CD1c-positive myeloid dendritic cell (primary cell): ENCODE measurements around the gene TRHDE.

Source experiments
- DNase-seq: peaks from one replicate; pipeline ENCODE4 v3.0.0-alpha.2; 2016; ENCODE audit errors: extremely low spot score

Gene TRHDE

DNA sequence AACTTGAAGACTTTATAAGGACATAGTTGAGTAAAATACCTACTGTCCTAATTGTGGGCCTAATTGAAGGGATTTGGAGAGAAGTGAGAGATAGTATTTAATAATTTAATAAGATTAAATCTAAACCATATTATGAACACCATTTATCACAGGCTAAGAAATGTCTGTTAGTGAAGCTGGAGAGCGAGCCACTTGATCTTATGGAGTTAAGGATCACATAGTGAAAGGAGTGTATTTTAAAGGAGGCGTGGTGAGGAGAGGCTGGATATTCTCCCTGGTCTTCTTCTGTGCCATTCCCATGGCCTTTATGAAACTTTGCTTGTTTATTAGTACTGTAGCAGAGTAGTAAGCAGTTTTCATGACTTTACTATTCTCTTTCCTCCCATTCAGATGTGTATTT, 172.4 kb downstream of the TRHDE start:
- DNase-seq: no peak

DNA sequence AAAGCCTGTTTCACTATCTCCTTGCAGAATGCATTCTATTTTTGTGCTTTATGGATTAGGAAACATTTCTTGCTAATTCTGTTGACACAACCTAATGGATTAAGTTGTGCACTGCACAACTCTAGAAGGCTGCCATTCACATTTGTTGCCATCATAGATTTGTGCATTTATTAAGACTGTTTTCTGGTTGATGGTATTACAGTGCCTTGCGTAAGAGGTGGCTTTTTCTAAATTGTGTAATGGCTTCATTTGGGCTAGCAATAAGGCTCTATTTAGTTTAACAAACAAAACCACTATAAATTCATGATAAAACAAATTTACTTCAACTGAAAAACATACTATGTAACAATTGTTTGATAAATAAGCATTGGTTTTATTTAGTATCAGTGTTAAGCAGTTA, 175.9 kb downstream of the TRHDE start:
- DNase-seq: no peak

DNA sequence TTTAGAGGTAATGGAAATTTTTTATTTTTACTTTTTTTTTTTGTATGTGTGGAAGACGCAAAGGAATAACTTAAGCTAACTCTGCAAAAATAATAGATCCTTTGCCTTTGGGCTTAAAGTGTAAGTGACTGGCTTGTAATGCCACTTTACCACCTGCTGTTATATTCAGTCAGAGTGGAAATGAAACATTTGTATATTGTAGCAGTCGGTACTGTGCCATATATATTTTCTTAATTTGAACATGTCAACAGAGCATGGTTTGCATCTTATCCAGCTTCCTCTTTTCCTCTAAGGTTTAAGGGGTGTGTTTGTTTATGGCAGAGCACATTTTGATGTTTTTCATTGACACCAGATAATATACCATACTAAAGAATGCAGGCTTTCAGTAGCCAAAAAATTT, 176.6 kb downstream of the TRHDE start:
- no peak for DNase-seq

DNA sequence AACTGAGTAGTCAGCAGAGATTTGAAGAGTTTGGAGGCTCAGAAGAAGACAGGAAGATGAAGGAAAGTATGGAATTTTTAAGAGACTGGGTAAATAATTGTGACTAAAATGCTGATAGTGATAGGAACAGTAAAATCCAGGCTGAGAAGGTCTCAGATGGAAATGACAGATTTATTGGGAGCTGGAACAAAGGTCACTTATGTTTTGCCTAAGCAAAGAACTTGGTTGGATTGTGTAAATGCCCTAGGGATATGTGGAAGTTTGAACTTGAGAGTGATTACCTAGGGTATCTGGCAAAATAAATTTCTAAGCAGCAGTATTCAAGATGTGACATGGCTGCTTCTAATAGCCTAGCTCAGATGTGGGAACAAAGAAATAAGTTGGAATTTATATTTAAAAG, 180.9 kb downstream of the TRHDE start:
- no peak for DNase-seq

DNA sequence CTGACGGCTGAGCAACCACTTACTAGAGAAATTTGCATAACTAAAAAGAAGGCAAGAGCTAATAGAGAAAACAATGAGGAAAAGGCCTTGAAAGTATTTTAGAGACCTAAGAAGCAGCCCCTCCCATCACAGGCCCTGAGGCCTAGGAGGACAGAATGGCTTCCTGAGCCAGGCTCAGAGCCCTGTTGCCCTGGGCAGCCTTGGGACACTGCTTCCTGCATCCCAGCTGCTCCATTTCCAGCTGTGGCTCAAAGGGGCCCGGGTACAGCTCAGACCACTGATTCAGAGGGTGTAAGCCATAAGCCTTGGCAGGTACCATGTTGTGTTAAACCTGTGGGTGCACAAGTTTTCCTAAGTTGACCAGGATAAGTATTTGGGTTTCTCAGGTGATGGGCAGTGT, 181.4 kb downstream of the TRHDE start:
- DNase-seq: no peak

DNA sequence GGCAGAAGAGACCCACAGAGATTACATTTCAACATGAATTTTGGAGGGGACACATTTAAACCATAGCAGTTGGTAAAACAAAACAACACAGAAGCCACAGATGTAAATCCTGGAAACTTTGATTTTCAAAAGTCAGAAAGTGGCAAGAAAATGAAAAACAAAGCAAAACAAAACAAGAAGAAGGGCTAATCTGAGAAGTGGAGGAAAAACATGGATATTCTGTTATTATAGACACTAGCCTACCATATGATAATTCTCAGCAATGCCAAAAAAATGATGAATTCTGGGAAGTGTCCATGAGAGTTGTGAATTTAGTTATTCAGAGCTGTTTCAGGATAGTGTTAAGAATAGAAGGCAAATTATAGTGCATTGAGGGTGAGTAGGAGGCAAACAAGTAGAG, 192.3 kb downstream of the TRHDE start:
- no peak for DNase-seq

DNA sequence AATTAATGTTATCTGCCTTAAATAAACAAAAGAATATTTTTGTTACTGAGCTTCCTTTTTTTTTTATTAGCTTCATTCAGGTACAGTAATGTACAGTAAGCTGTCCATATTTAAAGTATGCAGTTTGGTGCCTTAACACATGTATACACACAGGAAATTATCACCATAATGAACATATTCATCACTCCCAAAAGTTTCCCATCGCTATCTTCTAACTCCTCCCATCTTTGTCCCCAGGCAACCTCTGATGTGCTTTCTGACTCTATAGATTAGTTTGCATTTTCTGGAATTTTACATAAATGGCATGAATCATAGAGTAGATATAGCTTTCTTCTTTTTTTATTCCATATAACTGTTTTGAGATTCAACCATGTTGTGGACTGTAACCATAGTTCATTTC, 193.0 kb downstream of the TRHDE start:
- DNase-seq: no peak

DNA sequence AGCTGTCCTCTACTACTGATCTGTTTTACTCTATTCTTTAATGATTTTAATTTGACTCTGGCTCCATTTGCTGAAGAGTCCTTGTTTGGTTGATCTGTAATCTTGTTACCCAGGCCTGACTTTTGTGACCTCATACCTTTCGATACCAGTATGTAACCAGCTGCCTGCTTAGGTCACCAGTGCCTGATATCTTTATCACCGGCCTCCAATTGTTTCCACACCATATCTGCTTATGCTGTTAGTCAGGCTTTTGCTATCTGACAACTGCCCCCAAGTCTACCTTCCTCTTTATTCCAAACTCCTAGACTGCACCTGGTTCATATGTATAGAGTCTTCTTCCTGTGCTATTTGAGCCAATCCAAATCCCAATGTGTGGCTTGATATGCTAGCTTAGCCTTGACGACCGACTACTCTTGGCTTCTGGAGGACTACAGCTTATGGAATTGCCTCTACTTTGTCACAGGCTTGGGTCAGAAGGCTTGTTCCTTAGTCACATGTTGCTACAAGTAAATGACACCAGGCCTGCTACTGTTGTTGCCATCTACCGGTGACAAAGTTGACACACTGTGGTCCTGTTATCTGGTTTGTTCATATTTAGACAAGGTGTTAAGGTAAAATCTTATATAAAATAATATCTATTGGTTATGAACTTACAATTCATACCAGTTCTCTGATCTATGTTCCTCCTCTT, 193.9 kb downstream of the TRHDE start:
- DNase-seq: no peak

DNA sequence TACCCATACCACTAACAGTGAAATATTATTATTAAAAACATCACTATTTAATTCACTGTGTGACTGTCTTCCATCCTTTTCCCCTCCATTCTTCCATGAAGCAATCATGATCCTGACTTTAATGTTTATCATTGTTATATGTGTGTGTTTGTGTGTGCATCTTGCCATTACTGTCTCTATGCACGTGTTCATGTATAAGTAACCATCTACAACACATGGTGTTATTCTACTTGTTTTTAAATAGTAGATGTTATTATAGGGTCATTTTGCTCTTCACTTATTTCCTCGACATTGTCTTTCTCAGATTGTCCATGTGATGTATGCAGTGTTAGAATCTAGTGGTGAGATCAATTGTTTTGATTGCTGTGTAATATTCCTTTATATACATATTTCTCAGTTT, 195.8 kb downstream of the TRHDE start:
- no peak for DNase-seq

DNA sequence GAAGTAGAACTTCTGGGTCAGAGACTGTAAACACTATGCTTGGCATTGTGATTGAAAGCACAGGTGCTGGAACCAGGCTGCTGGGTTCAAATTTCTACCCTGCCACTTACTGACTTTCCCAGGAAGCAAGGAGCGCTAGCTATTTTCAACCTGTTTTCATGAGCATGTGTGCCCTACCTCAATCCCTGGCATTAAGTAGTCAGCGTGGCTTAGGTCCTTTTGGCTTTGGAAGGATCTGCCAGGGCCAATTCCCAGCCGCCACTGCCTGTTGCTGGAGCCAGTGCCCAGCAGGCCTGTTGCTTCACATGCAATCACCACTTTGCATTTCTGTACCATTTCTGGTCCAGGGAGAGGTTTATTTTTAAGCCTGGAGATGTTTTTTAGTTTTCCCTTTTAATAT, 196.3 kb downstream of the TRHDE start:
- no peak for DNase-seq

DNA sequence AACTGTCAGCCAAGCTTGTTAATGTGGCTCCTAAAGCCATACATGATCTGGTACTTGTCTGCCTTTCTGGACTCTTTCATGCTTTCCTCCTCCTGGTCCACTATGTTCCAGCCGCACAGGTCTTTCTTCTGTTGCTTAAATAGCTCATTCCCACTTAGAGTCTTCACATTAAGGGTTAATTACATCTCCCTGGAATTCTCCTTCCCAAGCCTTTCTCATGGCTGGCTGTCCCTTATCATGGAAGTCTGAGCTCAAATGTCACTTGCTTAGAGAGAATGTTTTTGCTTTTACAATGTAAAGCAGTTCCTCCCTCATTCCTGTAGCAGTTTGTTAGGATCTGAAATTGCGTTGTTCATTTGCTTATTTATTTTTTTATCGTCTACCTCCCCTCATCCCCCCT, 199.6 kb downstream of the TRHDE start:
- no peak for DNase-seq

DNA sequence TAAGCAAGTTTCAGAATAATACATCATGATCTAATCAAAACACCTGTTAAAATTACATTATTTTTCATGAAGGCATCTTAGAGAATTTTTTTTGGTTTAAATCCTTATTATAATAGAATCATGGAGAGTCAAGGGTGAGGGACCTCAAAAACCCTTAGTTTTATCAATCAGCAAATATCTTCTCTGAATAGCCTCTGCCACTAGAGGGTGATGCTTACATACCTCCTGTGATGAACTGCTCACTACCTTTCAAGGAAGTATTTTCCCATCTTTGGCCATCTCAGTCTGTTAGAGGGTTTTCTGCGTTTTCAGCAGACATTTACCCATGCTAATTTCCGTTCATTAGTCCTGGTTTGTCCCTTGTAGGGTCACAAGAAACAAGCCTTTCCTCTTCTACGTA, 200.2 kb downstream of the TRHDE start:
- DNase-seq: no peak

DNA sequence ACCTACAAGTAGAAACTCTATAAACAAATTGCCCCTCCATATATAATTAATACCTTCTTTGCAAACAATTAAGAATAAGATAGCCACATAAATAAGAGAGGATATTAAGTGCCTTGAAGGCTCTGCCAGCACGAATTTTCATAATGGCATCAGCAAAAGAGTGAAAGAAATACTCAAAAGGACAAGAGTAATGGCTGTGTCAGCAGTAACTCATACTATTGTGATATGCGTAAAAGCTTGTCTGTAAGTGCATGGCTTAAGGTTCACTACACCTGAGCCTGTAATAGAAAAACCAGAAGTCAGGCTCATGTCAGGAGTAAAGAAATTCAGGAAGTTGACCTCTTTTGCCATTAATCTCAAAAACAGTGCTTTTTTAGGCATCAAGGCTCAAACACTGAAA, 204.1 kb downstream of the TRHDE start:
- no peak for DNase-seq

DNA sequence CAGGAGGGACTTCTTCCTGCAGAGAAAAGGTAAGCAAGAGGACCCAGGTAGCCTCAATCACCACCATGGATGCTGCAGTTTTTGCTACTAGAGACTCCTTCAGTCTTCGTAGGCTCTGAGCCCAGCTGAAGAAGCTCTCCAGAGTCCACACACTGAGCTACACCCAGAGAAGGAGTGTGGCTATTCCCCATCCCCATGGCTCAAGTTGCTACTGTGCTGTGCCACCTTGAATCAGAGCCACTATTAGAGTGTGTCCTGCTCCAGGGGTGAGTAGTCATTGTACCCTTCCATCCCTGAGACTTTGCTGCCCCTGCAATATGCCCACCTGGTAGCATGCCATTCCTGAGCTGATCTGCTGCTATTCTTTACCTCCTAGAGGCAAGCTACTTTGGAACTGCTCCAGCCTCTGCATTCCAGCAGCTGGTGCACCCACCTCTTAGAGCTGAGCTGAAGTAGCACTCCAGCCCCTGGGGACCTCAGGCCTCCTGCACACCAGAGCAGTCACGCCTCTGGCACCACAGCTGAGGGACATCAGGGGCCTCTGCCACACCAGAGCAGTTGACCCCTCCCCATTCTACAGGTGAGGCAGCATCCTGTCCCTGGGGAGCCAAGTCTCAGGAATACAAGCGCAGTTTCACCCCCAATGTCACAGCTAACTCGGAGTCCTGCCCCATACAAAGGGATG, 213.0 kb downstream of the TRHDE start:
- DNase-seq: no peak

DNA sequence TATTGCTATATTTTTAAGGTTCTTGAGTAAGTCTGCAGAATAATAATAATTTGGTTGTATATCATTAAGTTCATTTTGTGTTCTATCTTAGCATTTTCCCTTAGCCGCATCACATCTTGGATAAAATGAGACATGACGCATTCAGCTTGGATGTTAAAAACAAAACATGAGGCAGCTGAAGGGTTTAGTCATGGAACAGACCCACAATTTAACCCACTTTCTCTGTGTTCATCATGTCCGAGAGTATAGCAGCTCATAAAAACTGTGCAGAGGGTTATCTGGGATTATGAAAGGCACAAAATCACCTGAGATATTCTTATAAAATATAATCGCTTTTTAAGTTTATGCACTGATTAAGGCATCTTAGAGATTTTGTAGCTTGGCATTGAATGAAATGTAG, 219.3 kb downstream of the TRHDE start:
- DNase-seq: no peak

DNA sequence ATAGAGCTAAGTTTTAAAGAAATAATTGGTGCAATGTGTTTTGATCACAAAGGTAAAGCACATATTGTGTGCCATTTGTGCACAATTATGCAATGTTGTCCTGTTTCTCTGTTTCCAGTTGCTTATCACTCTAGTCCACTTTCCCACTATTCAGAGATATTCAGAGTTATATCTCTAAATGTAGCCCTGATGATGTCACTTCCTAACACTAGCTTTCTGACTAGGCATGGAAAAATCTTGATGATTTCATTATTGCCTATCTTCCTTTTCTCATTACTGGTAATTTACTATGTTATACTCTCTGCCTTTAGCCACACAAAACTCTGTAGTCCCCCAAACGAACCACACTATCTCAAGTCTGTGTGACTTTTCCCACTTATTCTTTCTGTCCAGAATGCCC, 221.2 kb downstream of the TRHDE start:
- no peak for DNase-seq

DNA sequence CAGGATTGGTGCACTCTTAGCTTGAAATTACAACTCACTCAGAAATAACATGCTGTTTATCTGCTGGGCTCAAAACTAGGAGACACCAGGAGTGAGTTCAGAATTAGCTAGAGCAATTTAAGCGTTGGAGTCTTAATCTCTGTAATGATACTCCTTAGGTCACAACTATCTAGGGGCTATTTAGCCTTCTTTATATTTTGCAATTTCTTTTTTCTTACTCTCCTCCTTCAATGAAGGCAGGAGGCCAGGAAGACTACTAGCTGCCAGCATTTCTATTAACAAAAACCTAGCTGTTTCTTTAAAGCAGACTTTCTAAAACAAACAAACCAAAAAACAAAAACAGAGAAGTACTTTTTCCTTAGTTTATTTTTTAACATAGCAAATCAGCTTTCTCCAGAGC, 226.2 kb downstream of the TRHDE start:
- no peak for DNase-seq

DNA sequence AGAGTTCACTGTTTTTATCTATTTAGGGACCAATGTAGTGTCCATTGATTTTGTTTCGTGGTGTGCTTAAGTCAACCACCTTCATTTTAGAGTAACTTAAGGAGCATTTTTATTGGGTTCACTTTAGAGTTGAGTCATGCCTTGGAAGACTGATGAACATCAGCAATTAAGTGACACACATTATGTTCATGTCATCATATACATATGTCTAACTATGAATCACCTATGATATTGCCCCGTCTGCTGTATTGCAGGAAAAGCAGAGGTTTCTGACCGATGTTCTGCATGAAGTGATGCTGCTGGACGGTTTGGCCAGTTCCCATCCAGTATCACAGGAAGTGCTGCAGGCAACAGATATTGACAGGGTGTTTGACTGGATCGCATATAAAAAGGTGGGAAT, 227.1 kb downstream of the TRHDE start:
- no peak for DNase-seq

DNA sequence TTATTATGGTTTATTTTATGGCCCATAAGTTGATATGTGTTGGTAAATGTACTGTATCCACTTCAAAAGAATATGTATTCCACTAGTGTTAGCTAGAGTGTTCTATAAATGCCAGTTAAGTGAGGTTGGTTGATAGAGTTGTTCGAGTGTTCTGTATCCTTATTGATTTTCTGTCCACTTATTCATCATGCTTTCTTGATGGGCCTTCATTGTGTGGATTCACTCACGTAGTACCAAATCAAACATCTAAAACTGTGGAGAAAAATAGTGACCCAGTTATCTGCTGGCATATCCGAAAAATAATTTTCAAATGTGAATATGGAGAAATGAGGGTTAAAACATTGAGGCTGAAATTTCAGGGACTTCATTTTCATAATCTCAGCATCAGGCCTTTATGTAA, 230.4 kb downstream of the TRHDE start:
- no peak for DNase-seq

DNA sequence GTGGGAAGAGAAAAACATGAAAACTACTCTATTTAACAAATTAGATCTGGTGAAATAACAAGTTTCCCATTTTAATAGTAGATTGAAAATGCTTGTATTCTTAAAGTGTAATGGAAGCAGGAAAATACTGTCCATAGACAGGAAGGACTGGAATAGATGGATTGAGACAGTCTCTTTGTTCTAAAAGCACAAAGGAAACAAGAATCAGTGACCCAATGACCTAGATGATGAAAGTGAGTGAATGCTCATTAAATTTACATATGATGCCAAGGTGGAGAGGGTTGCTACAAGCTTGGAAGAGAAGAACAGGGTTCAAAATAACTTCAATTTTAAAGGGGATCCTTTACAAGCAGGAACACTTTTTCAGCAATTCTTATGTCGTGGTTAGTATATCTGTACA, 233.1 kb downstream of the TRHDE start:
- DNase-seq: no peak

DNA sequence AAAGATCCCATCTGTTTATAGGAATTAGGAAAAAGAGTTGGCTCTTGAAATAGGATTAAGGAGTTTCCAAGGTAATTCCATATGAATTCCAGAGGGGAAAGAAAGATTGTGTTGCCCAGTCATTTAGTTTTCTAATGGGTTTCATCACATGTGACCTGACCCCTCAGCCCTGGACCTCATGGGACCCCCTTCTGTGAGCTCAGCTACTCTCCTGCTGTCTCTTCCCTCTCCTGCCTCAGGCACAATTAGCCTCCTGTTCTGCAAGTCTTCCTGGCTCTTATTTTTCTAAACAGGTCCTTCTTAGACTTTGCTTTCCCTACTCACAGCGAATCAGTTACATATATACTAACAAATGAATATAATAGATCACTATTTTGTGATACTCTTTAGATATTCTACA, 237.7 kb downstream of the TRHDE start:
- DNase-seq: no peak

DNA sequence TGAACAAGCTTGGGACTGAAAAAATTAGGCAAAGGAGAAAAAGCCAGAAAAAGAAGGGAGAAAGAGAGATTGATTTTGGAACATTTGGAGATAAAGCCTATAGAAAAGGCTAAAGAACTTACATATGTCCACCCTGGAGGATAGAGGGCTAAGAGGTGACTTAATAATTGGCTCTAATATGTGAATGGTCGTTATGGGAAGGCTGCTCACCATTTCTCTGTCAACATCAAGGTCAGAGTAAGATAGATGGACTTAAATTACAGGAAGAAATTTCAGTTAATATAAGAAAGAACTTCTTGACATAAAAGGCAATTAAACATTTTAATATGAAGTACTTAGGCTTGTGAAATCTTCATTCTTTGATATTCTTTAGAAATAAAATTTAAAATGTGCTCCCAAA, 238.6 kb downstream of the TRHDE start:
- no peak for DNase-seq

DNA sequence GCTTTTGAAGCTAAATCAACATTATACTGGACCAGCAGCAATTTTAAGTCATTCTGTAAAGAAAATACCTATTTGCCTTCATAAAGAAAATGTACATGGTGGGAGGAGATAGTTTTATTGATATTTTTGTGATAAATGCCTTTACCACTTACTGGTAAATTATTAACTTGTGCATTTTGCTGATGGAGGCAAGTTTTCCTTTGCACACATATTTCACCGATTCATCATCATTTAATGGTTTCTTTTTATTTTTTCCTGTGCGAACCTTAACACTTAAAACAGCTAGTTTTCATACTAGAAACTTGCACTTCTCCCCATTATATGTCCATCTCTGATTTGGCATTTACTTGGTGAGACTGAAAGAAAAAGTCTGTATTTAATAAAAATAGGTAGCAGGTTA, 239.3 kb downstream of the TRHDE start:
- no peak for DNase-seq

DNA sequence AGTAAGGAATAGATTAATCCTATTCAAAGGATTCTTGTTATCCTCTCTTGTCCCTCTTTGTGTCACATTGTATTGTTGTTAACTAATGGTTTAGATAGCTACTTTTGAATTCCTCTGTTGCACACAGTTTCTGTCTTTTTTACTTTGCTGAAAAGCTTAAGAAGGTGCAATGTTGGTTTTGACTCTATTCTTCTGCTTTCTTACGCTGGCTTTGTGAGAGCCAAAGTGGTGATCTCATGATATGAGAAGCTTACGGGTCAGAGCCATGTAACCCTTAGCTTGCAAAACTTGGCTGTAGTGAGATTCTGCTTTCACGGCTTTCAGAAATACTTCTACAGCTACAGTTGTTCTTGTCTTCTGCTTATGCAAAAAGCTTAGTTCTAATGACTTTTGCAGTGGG, 239.7 kb downstream of the TRHDE start:
- DNase-seq: no peak
